HG03565 (cell line): ENCODE data around the gene CCDC106.

Experiments
- ATAC-seq: cut with Tn5 transposase; IDR thresholded peaks from one replicate; pipeline ENCODE4 v1.9.1; 2021; ENCODE audit warnings: mild to moderate bottlenecking, moderate library complexity; ENCODE audit not compliant: unreplicated experiment

The CCDC106 gene

GRCh38 chr19:55649268-55650125, 1.5 kb downstream of the CCDC106 start:
- no peak for ATAC-seq

GRCh38 chr19:55650126-55650557, 2.1 kb downstream of the CCDC106 start:
- ATAC-seq, result no peak

GRCh38 chr19:55650602-55651230, 2.7 kb downstream of the CCDC106 start:
- ATAC-seq, result no peak

- ATAC-seq, result no peak
These were observed 3.2 kb downstream of the CCDC106 start for GRCh38 chr19:55651236-55651635.

GRCh38 chr19:55652311-55653128, 4.5 kb downstream of the CCDC106 start:
- no peak for ATAC-seq

- peak; percentile 36 for ATAC-seq
These were observed 5.8 kb downstream of the CCDC106 start for GRCh38 chr19:55653651-55654322.

GRCh38 chr19:55654323-55654867, 6.4 kb downstream of the CCDC106 start:
- ATAC-seq, result peak; percentile 45

GRCh38 chr19:55654868-55655647, 7.0 kb downstream of the CCDC106 start, which contains the start of gene U2AF2:
Gene U2AF2 (plus strand): TSS chr19:55655035. CDS start chr19:55655105, 70 bp downstream.
- ATAC-seq, result peak; percentile 22

GRCh38 chr19:55655648-55656040, 7.6 kb downstream of the CCDC106 start:
- ATAC-seq, result no peak

- no peak for ATAC-seq
These were observed 8.5 kb downstream of the CCDC106 start for GRCh38 chr19:55656552-55656951.

- ATAC-seq, result no peak
These were observed 9.2 kb downstream of the CCDC106 start for GRCh38 chr19:55656988-55657747.

GRCh38 chr19:55658846-55659459, 10.9 kb downstream of the CCDC106 start:
- ATAC-seq, result no peak

- ATAC-seq, result no peak
These were observed 11.8 kb downstream of the CCDC106 start for GRCh38 chr19:55659822-55660221.

- no peak for ATAC-seq
These were observed 12.4 kb downstream of the CCDC106 start for GRCh38 chr19:55660404-55660803.

- no peak for ATAC-seq
These were observed 13.0 kb downstream of the CCDC106 start for GRCh38 chr19:55660991-55661390.

GRCh38 chr19:55661826-55662225, 13.8 kb downstream of the CCDC106 start:
- no peak for ATAC-seq

- no peak for ATAC-seq
These were observed 16.0 kb downstream of the CCDC106 start for GRCh38 chr19:55663846-55664536.
